ACC112 (cell line): ENCODE data around the gene MAN1A1.

ENCODE experiments used
- H2AFZ ChIP-seq: fragments of 200-600 bp; sonication (generic); one replicate; pipeline ENCODE4 v1.6.0; 2017; ENCODE audit warnings: antibody characterized with exemption, low read length; ENCODE audit not compliant: unreplicated experiment
- H3K27ac ChIP-seq: fragments of 200-600 bp; sonication (generic); 2 replicates; pipeline ENCODE4 v1.5.1; 2014; ENCODE audit warnings: low read depth, mild to moderate bottlenecking, antibody characterized with exemption, low read length, moderate library complexity
- H3K27me3 ChIP-seq: fragments of 200-600 bp; sonication (generic); 2 replicates; pipeline ENCODE4 v1.6.1; 2014; ENCODE audit warnings: mild to moderate bottlenecking, antibody characterized with exemption, low read length, moderate library complexity, mixed read lengths; ENCODE audit not compliant: insufficient read depth
- H3K36me3 ChIP-seq: fragments of 200-600 bp; sonication (generic); 2 replicates; pipeline ENCODE4 v1.6.1; 2016; ENCODE audit warnings: mild to moderate bottlenecking, antibody characterized with exemption, low read length, moderate library complexity, mixed read lengths; ENCODE audit not compliant: insufficient read depth
- H3K4me1 ChIP-seq: fragments of 200-600 bp; sonication (generic); one replicate; pipeline ENCODE4 v1.6.1; 2016; ENCODE audit warnings: low read length, mixed read lengths; ENCODE audit not compliant: insufficient read depth, unreplicated experiment, control insufficient read depth
- H3K4me3 ChIP-seq: fragments of 200-600 bp; sonication (generic); 2 replicates; pipeline ENCODE4 v1.5.1; 2014; ENCODE audit warnings: mild to moderate bottlenecking, low read depth, low read length
- H3K79me2 ChIP-seq: fragments of 200-600 bp; sonication (generic); one replicate; pipeline ENCODE4 v1.6.0; 2016; ENCODE audit warnings: low read length; ENCODE audit not compliant: control insufficient read depth, unreplicated experiment, insufficient read depth

The MAN1A1 gene

GRCh38 chr6:119145111-119145510 is 204.4 kb downstream of the MAN1A1 start:
- H3K27ac ChIP-seq = no peak overlapping the region
- no peak overlapping the region for H3K4me3 ChIP-seq
- no peaks in the 10 kb centered on the region for H3K36me3 ChIP-seq
- H3K27me3 ChIP-seq = no peaks in the 10 kb centered on the region
- H3K4me1 ChIP-seq = peaks cover 43% of the 10 kb centered on the region
- peak overlapping the region; percentile 1 for H2AFZ ChIP-seq
- H3K79me2 ChIP-seq = no peaks in the 10 kb centered on the region

- no peaks in the 10 kb centered on the region for H3K79me2 ChIP-seq
- H2AFZ ChIP-seq = no peak overlapping the region
- H3K36me3 ChIP-seq = no peaks in the 10 kb centered on the region
- peaks cover 30% of the 10 kb centered on the region for H3K4me1 ChIP-seq
- no peak overlapping the region for H3K27ac ChIP-seq
- H3K27me3 ChIP-seq = no peaks in the 10 kb centered on the region
- no peak overlapping the region for H3K4me3 ChIP-seq
These were observed 206.9 kb downstream of the MAN1A1 start for GRCh38 chr6:119142637-119143036.

GRCh38 chr6:119142041-119142440 is 207.5 kb downstream of the MAN1A1 start:
- Histone ChIP-seq H3K27ac (no peak overlapping the region), H3K4me3 (no peak overlapping the region), H3K79me2 (no peaks in the 10 kb centered on the region), H3K36me3 (no peaks in the 10 kb centered on the region), H3K27me3 (no peaks in the 10 kb centered on the region), H3K4me1 (peaks cover 33% of the 10 kb centered on the region), H2AFZ (no peak overlapping the region)

- H3K36me3 ChIP-seq = no peaks in the 10 kb centered on the region
These were observed 209.1 kb downstream of the MAN1A1 start for GRCh38 chr6:119140196-119141140.

GRCh38 chr6:119138906-119139541 is 210.5 kb downstream of the MAN1A1 start:
- H3K4me3 ChIP-seq = no peak overlapping the region
- no peaks in the 10 kb centered on the region for H3K27me3 ChIP-seq
- no peaks in the 10 kb centered on the region for H3K36me3 ChIP-seq
- H3K27ac ChIP-seq = no peak overlapping the region
- no peaks in the 10 kb centered on the region for H3K79me2 ChIP-seq
- H3K4me1 ChIP-seq = peaks cover 15% of the 10 kb centered on the region
- peak overlapping the region; percentile 84 for H2AFZ ChIP-seq

More at GRCh38 chr6:119140196-119141140, 209.1 kb downstream of the MAN1A1 start:
- Histone ChIP-seq H2AFZ (no peak overlapping the region), H3K4me1 (peaks cover 22% of the 10 kb centered on the region), H3K4me3 (no peak overlapping the region), H3K79me2 (no peaks in the 10 kb centered on the region), H3K27me3 (no peaks in the 10 kb centered on the region), H3K27ac (no peak overlapping the region)

GRCh38 chr6:119137194-119138072 is 212.1 kb downstream of the MAN1A1 start:
- Histone ChIP-seq H3K27me3 (no peaks in the 10 kb centered on the region), H2AFZ (peak overlapping the region; percentile 28), H3K79me2 (no peaks in the 10 kb centered on the region), H3K36me3 (no peaks in the 10 kb centered on the region), H3K4me1 (peaks cover 15% of the 10 kb centered on the region), H3K4me3 (no peak overlapping the region), H3K27ac (peak overlapping the region; percentile 34)

- Histone ChIP-seq H3K4me1 (peaks cover 23% of the 10 kb centered on the region), H2AFZ (no peak overlapping the region)
These were observed 214.8 kb downstream of the MAN1A1 start for GRCh38 chr6:119134752-119135151.

GRCh38 chr6:119133400-119133799 is 216.2 kb downstream of the MAN1A1 start:
- Histone ChIP-seq H3K4me1 (peaks cover 31% of the 10 kb centered on the region), H3K79me2 (no peaks in the 10 kb centered on the region), H3K4me3 (no peak overlapping the region), H3K36me3 (no peaks in the 10 kb centered on the region), H3K27ac (no peak overlapping the region), H2AFZ (no peak overlapping the region), H3K27me3 (no peaks in the 10 kb centered on the region)

More at GRCh38 chr6:119134752-119135151, 214.8 kb downstream of the MAN1A1 start:
- H3K4me3 ChIP-seq = no peak overlapping the region
- no peak overlapping the region for H3K27ac ChIP-seq
- no peaks in the 10 kb centered on the region for H3K36me3 ChIP-seq
- no peaks in the 10 kb centered on the region for H3K79me2 ChIP-seq
- H3K27me3 ChIP-seq = no peaks in the 10 kb centered on the region

GRCh38 chr6:119132261-119132981 is 217.1 kb downstream of the MAN1A1 start:
- H3K27ac ChIP-seq = no peak overlapping the region
- no peaks in the 10 kb centered on the region for H3K79me2 ChIP-seq
- no peak overlapping the region for H3K4me3 ChIP-seq
- H3K36me3 ChIP-seq = no peaks in the 10 kb centered on the region
- no peaks in the 10 kb centered on the region for H3K27me3 ChIP-seq
- peaks cover 22% of the 10 kb centered on the region for H3K4me1 ChIP-seq
- H2AFZ ChIP-seq = no peak overlapping the region
